ENCODE measurements around the gene ADSL.

Gene ADSL

GRCh38 chr22:40418366-40419201 is 72.3 kb downstream of the ADSL start:
- no peak for DNase-seq (ENCODE audit: low spot score)

- no peak for DNase-seq (ENCODE audit: low spot score)
These were observed 73.4 kb downstream of the ADSL start for GRCh38 chr22:40419718-40420117.

GRCh38 chr22:40420341-40421081 is 74.2 kb downstream of the ADSL start:
- DNase-seq (ENCODE audit: low spot score), result no peak

GRCh38 chr22:40421082-40421350 is 74.7 kb downstream of the ADSL start:
- no peak for DNase-seq (ENCODE audit: low spot score)

GRCh38 chr22:40421941-40422340 is 75.6 kb downstream of the ADSL start:
- no peak for DNase-seq (ENCODE audit: low spot score)

- DNase-seq (ENCODE audit: low spot score), result no peak
These were observed 76.4 kb downstream of the ADSL start for GRCh38 chr22:40422558-40423309.

GRCh38 chr22:40423310-40423688 is 77.0 kb downstream of the ADSL start:
- DNase-seq (ENCODE audit: low spot score), result no peak

- no peak for DNase-seq (ENCODE audit: low spot score)
These were observed 77.8 kb downstream of the ADSL start for GRCh38 chr22:40423882-40424640.

GRCh38 chr22:40425082-40425481 is 78.8 kb downstream of the ADSL start:
- DNase-seq (ENCODE audit: low spot score), result no peak

- DNase-seq (ENCODE audit: low spot score), result peak; percentile 12
These were observed 80.5 kb downstream of the ADSL start for GRCh38 chr22:40426594-40427333.

- DNase-seq (ENCODE audit: low spot score), result no peak
These were observed 82.5 kb downstream of the ADSL start for GRCh38 chr22:40428796-40429195.

GRCh38 chr22:40429481-40429880 is 83.2 kb downstream of the ADSL start:
- no peak for DNase-seq (ENCODE audit: low spot score)

GRCh38 chr22:40430991-40431390 is 84.7 kb downstream of the ADSL start:
- no peak for DNase-seq (ENCODE audit: low spot score)

- no peak for DNase-seq (ENCODE audit: low spot score)
These were observed 85.9 kb downstream of the ADSL start for GRCh38 chr22:40432157-40432556.

- DNase-seq (ENCODE audit: low spot score), result no peak
These were observed 86.3 kb downstream of the ADSL start for GRCh38 chr22:40432625-40433024.

- no peak for DNase-seq (ENCODE audit: low spot score)
These were observed 87.3 kb downstream of the ADSL start for GRCh38 chr22:40433416-40434090.

GRCh38 chr22:40434106-40434505 is 87.8 kb downstream of the ADSL start:
- no peak for DNase-seq (ENCODE audit: low spot score)

GRCh38 chr22:40434745-40435144 is 88.4 kb downstream of the ADSL start:
- DNase-seq (ENCODE audit: low spot score), result no peak

GRCh38 chr22:40436505-40437431 is 90.5 kb downstream of the ADSL start:
- peak; percentile 66 for DNase-seq (ENCODE audit: low spot score)
